Activated CD4-positive, alpha-beta T cell treated with anti-CD3 and anti-CD28 coated beads, Interleukin-2, amount 50 U/mL, for 48 hours (primary cell): ENCODE data around the gene SPPL3.

ENCODE experiments used
- DNase-seq, 2 experiments: peaks; one replicate each; pipeline ENCODE4 v3.0.0-alpha.2; 2020

SPPL3 gene

DNA sequence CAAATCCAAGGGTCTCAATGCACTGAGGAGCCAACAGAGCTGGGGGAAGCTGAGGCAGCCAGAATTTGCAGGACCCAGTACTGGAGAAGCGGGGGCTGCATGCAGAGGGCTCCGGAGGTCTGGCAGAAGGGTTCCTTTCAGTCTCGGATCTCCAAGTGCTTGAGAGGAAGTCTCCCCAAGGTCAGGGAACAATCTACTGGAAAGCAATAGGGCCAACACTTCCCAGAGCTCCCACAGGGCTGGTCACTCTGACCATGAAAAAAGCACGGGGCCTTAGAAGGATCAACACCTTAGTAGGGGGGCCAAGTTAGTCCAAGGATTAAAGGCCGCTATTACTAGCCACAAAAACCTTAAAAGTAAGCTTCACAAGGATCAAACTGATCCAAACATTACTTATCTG lies 31.7 kb downstream of the SPPL3 start:
- DNase-seq, result no peak

DNA sequence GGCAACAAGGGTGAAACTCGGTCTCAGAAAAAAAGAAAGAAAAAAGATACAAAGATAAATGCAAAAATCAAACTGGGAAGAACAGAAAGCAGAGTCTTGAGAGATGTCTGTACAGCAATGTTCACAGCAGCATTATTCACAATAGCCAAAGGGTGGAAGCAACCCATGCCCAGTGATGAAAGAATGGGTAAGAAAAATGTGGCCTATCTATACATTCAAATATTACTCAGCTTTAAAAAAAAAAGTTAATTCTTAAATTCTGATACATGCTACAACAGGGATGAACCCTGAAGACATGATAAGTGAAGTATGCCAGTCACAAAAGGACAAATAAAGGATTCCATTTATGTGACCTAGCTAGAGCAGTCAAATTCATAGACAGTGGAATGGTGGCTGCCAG lies 33.7 kb downstream of the SPPL3 start:
- DNase-seq, result no peak

DNA sequence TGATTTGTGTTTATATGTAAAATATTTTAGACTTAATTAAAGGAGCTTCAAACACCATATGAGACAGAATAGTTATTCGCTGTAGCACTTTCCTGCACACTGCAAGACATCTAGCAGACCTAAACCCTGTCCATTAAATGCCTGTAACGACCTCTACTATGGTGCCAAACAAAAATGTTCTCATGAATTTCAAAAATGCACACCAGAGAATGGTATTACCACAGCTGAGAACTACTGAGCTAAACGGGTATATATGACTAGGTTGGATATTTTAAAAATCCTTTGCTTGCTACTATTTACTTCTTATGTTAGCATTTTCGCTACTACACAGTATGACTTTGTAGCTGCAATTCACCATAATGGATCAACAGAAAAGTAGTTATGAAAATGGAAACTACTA lies 34.8 kb downstream of the SPPL3 start:
- no peak for DNase-seq

DNA sequence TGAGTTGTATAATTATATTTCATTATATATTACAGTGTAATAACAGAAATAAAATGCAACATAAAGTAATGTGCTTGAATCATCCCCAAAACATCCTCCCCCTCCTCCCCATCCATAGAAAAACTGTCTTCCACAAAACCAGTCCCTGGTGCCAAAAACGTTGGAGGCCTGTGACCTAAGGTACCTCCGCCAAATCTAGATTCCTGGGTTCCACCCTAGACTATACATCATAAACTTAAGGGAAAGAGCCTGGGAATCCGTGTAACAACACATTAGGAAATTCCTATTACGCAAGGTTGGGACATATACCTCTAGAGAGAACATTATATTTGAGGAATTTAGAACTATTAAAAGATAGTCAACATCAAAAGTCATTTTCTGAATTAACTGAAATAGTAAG lies 38.0 kb downstream of the SPPL3 start:
- no peak for DNase-seq

DNA sequence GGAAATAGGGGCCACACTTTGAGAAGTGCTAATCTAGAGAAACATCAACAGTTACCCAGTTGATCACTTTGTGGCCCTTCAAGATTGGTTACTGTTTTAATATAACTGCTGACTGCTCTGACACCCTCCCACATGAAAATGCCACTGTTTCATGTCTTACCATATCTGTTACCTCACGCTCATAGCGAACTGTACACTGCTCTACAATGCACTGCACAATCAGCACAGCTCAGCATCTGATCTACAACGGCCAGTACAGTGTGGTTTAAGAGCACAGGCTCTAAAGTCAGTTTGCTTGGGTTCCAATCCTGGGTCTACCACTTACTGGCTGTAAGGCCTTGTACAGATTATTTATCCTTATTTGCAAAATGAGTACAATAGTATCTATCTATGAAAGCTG lies 39.1 kb downstream of the SPPL3 start:
- no peak for DNase-seq

DNA sequence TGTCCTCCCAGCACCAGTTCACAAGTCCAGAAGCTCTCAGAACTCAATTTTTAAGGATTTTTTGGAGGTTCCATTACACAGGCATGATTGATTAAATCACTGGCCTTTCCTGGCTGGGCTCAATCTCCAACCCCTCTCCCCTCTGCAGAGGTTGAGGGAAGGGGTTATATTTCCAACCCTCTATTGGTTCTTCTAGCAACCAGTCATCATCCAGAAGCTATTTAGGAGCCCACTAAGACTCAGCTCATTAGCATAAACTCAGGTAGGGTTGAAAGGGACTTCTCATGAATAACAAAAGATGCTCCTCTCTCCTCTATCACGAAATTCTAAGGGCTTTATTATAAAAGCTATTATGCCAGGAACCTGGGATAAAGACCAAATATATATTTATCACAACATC lies 41.5 kb downstream of the SPPL3 start:
- DNase-seq, result no peak

DNA sequence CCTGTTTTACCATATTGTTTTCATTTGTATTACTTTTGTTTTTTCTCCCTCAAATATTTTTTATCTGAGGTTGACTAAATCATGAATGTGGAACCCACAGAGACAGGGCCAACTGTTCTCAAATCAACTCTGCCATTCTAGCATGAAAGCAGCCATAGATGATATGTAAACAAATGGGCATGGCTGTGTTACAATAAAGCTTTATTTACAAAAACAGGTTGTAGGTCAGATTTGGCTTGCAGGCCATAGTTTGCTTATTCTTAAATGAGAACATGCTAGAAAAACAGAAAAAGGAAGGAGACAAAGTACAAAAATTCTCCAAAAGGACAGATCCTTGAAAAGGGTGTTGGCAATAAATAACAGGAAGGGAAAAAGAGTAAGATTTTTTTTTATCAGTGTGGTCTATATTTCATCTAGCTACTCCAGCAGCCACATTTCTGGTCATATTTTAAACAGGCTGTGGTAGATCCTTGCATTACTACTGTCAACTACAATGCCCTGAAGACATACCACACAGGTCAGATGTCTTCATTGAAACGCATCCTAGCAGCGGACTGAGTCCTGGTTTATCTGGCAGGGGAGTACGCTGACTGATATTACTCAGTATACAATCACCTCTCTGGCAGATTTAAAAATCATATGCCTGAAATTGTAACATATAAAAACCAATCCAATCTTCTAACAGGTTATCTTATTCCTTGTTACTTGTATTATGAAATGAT lies 42.9 kb downstream of the SPPL3 start:
- no peak for DNase-seq

DNA sequence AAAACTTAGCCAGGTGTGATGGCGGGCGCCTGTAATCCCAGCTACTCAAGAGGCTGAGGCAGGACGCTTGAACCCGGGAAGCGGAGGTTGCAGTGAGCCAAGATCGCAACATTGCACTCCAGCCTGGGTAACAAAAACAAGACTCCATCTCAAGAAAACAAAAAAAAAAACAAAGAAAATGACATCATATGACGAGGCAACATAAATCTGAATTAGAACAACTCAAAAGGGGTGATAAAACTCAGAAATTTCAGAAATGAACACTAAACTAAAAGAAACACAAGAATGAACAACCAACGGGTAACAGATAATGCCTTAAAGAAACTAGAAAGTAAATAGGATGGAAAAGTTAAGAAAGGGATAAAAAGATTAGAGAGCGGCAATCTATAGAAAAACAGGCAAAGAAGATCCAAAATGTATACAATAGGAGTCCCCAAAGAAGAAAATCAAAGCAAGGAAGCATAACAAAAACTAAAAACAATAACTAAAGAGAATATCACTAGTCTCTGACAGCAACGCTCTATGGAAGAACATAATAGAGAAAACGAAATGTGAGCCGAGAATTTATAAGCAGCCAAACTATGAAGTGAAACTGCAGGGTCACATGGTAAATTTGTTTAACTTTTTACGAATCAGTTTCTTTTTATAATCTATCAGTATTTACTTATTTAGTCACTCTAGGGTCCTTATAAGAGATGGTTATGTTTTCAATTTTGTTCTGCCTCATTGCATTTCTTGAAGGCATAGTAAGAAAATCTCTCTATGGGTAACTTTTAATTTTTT lies 45.7 kb downstream of the SPPL3 start:
- no peak for DNase-seq

DNA sequence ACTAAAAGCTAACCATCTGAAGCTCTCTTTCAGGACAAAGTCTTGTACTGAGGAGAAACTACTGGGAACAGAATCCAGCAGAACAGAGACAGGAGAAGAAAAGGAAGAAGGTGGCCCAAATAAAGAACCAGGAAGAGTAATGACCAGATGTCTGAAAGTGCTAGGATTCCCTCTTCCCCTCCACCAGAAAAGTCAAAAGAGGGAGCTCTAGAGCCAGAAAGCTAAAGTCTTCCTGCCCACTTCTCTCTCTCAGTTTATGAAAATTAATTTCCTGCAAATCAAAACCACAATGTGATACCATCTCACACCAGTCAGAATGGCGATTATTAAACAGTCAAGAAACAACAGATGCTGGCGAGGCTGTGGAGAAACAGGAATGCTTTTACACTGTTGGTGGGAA lies 47.2 kb downstream of the SPPL3 start:
- DNase-seq, result no peak

DNA sequence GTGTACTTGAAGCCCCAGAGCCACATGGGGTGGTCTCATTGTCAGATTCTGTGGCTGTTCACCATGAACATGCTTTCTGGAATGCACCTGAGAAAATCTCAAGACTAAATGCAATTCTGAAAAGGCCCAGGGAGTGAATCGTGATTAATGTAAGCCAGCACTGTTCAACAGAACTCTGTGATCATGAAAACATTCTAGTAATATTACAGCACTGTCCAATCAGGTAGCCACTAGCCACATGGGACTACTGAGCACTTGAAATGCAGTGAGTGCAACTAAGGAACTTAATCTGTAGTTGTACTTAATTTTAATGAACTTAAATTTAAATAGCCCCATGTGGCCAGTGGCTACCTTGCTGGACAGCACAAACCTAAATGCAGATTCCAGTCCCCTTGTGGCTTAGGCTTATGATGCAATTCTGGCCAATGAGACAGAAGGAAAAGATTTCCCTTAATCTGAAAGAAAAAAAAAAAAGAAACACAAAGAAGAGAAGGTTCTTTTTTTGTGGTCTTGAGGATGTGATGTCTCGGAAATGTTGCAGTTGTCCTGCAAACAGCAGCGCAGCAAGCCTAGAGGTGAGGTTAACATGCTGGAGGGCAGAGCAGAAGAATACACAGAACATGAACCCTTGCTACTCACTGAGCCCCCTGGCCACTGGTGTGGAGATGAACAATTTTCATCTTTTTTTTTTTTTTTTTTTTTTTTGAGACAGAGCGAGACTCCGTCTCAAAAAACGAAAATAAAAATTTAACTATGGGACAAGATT lies 48.2 kb downstream of the SPPL3 start:
- DNase-seq, result no peak

DNA sequence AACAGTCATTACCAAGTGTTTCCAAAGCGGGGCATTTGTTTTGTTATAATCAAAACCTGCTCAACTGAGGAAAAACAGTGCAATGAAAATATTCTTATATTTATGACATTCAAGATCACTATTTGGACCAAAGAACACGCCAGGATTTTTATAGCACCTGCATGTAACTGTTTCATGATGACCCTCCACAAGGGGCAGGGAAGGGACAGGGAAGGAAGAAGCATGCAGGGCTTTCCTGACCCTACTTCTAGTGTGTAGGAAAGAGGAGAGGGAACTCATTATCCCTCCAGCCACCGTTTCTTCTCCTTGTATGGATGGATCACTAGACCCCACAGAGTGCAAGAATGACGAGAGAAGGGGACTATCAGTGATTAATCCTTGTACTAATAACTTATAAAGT lies 49.4 kb downstream of the SPPL3 start:
- no peak for DNase-seq

DNA sequence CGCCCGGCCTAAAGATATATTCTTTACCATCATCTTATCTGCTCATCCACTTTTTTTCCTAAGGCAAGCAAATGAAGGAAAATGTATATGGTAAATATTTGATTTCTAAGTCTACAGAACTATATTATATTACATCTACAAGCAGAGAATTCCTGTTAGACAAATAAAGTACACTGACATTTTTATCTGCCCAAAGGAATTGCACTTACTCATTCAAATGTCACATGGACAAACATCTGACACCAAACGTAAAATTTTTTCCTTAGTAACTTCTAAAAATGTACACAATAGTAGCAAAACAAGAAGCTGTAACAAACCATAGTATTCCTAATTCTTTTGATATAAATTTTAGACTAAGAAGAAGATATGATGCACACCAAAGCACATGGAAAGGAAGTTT lies 51.0 kb downstream of the SPPL3 start:
- no peak for DNase-seq

DNA sequence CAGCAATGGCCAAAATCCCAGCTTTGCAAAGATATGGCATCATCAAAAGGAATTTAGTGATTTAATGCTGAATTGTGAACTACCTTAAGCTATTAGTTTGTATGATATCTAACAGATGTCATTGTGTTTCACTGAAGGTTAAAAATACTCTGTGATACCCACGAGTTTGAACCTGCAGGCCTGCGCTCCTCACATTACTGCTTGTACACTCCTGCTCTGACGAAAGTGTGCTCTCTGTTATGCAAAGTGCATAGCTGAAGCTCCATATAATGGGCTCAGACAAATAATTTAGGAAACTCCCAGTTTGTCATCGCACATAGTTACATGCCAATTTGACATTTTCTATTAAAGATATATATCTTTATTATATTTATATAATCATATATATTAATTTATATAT lies 52.2 kb downstream of the SPPL3 start:
- DNase-seq, result no peak

DNA sequence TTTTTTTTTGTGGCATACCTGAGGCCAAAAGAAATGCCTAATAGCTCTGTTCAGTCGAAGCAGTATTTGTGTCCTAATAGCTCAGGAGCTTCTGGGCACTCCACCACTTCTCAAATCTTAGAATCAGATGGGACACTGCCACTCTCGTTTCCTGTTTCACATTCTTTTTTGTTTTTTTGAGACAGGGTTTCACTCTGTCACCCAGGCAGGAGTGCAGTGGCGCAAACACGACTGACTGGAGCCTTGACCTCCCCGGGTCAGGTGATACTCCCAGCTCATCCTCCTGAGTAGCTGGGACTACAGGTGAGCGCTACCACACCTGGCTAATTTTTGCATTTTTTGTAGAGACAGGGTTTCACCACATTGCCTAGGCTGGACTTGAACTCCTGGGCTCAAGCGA lies 52.7 kb downstream of the SPPL3 start:
- DNase-seq, result no peak

DNA sequence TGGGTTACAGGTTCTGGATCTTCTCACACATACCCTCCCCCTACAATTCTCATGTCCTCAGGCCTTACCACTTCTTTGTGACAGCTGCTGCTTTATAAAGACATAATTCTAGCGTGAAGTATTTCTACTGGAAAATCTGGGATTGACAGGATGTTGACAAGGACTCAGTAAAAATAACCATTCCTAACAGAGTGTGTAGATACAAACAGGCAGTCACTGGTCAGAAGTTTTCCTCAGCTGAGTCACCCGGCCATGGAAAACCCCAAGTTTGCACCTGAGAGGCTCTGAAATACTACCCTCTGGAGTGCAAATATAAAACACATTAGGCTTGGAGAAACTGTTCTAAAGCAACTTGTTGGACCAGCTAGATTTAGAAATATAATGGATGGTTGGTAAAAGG lies 54.4 kb downstream of the SPPL3 start:
- DNase-seq, result no peak

DNA sequence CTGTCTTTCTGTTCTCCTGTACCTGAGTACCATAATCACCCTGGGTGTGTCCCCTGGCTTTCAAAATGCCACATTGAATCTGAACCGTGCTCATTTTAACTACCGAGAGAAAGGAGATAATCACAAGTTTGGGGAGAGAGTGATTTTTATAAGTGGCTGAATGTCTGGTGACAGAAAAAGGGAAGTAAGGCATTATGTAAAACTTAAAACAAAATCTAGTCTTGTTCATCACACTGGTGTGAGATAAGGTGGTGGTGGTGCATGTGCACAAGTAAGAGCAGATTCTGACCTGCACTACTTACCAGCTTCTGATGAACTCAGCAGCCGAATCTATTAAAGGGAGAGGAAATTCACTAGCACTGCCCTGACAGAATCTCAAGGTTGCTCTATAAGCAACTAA lies 56.3 kb downstream of the SPPL3 start:
- DNase-seq, result no peak

DNA sequence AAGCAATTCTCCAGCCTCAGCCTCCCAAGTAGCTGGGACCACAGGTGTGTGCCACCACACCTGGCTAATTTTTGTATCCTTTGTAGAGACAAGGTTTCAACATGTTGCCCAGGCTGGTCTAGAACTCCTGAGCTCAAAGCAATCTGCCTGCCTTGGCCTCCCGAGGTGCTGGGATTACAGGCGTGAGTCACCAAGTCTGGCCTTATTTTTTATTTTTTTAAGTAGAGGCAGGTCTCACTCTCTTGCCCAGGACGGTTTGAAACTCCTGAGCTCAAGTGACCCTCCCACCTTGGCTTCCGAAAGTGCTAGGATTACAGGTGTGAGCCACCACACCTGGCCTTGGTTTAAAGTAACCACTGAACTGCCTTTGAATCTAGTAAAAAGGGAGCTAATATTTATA lies 56.8 kb downstream of the SPPL3 start:
- no peak for DNase-seq

DNA sequence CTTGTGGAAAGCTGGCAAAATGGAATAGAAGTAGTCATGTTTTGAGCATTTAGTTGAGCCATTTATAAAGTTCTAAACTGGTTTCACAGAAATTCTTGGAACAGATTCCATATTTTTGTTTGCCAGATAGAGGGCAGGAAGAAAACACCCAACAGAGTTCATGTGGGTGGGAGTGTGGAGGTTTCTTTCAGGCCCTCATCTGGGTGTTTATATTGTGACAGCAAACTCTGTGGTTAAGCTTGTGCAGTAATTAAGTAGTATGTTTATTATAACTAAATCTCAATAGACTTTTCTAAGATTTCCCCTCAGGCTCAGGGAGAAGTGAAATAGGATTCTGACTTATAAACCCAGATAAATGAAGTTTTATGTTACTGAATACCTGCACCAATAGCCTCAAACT lies 57.4 kb downstream of the SPPL3 start:
- no peak for DNase-seq

DNA sequence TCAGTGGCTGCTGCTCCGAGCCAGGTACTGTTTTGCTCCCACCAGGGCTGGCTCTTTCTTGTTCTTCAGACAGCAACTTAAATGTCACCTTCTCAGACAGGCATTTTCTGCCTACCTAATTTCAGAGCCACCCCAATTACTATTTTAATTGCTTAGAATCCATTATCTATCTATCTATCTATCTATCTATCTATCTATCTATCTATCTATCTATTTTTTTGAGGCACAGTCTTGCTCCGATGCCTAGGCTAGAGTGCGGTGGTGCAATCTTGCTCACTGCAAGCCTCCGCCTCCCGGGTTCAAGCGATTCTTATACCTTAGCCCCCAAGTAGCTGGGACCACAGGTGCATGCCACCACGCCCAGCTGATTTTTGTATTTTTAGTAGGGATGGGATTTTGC lies 58.5 kb downstream of the SPPL3 start:
- DNase-seq, result no peak

DNA sequence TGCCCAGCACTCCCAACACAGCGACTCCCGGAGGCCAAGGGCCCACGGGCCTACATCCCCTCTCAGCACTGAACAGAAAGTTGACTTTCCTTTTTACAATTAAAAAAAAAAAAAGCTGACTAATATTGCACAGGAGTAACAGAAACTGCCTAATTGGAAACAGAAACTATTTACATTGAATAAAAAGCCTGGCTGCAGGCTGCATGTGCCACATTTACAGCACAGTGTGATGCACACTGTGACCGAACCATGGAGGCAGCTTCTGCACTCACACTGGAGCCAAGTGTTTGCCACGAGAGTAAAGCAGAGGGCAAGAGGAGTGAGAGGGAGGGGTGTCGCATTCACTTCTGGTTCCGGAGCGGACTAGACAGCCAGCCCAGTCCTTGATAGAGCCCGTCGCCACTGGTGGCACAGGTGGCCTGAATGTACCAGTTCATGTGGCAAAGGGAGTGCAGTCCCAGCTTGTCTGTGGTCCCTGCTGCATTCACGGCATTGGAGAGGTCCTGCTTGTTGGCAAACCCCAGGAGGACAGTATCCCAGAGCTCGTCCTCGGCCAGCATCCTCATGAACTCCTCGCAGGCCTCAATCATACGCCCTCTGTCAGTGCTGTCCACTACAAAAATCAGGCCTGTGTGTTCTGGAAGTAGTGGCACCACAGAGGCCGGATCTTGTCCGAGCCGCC lies 59.2 kb downstream of the SPPL3 start:
- DNase-seq, result no peak

DNA sequence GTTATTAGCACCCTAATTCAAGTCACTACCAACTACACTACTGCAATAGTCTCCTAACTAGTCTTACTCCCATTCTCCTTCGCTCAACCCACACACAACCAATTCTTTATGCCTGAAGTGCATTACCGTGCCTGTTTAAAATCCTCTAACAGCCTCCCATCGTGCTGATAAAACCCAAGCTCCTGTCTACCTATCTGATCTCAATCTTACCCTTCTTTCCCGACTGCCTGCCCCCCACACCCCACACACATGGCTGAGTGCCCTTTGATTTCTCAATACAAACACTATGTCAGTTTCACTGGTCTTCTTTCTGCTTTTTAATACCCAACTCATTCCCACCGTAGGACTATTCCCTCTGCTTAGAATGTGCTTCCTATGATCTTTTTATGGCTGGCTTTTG lies 59.9 kb downstream of the SPPL3 start:
- DNase-seq, result no peak

DNA sequence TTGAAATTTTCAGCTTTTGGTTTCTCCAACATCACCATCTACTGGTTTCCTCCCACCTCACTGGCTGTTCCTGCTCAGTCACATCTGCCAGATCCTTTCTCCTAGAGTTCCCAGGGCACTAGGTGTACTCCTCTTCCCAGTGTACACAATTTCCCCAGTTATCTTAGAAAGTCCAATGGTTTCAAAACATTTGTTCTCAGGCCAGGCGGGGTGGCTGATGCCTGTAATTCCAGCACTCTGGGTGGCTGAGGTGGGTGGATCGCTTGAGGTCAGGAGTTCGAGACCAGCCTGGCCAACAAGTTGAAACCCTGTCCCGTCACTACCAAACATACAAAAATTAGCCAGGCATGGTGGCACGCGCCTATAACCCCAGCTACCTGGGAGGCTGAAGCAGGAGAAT lies 60.7 kb downstream of the SPPL3 start:
- DNase-seq, result no peak

DNA sequence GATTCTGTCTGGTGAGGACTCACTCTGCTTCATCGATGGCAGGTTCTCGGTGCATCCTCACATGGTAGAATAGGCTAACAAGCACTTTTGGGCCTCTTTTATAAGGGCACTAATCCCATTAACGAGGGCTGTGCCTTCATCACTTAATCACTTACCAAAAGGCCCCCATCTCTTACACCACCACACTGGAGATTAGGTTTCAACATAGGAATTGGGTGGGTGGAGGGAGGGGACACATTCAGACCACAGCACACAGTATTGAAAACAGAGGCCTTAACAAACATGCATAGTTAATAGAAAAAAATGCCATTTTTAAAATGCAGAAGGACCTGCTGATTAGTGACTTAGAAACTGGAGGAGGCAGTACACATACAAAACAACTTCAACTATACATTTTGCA lies 61.6 kb downstream of the SPPL3 start:
- DNase-seq, result no peak

DNA sequence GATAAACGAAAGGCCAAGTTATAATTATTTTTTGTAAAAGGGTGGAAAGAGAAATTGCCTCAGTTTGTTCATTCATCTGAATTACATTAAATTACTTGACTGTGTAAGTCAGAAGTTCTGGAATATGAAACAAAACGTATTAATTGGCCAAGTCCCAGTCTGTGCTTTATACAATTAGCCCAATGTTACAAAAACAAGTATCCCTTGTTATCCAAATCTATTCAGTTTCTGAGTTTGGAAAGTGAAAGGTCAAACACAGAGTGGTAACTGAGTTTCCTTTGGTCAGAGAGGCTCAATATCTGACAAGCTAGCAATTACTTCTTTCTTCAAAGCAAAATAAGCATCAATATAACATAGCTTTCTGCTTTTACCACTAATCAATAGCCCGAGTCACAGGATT lies 62.6 kb downstream of the SPPL3 start:
- no peak for DNase-seq
